Fibroblast of the aortic adventitia (primary cell): ENCODE data around the gene NCAM1. TPM values are rescaled to one million over a fixed set of nuclear protein-coding genes. Genes with fewer than 3 reads are reported as not detected.
A peak's percentile ranks its signal among the peaks of the same experiment; 100 is the strongest.

Experiments
- DNase-seq: peaks from one replicate; pipeline ENCODE4 v3.0.0-alpha.2; 2010; ENCODE audit warnings: low read depth
- H3K4me3 ChIP-seq: 2 replicates; pipeline ENCODE4 v1.5.1; 2011; ENCODE audit warnings: low read depth, mild to moderate bottlenecking, control low read depth, low read length, moderate library complexity
- CTCF ChIP-seq: IDR thresholded peaks from 2 replicates; pipeline ENCODE4 v1.5.1; 2011; ENCODE audit warnings: mild to moderate bottlenecking, low read length, control low read depth, inconsistent platforms; ENCODE audit not compliant: insufficient read depth
- total RNA-seq: library from RNA; depleted of rRNA; stranded (reverse); fragments of >200 nt; gene quantifications from 2 replicates; pipeline ENCODE4 v1.2.3, GENCODE V29; 2012; ENCODE audit warnings: low replicate concordance

Gene NCAM1
- total RNA-seq, 1 donor, result 3.0 TPM

GRCh38 chr11:113153847-113154246 lies 192.6 kb downstream of the NCAM1 start:
- no peak for TF ChIP-seq CTCF
- H3K4me3 ChIP-seq, result no peak overlapping the region
- DNase-seq, result peak; percentile 30

GRCh38 chr11:113159988-113160807 lies 199.0 kb downstream of the NCAM1 start:
- H3K4me3 ChIP-seq, result no peak overlapping the region
- TF ChIP-seq CTCF, result no peak
- DNase-seq, result peak; percentile 19

GRCh38 chr11:113160808-113161124 lies 199.5 kb downstream of the NCAM1 start:
- TF ChIP-seq CTCF, result no peak
- H3K4me3 ChIP-seq, result no peak overlapping the region
- no peak for DNase-seq

- no peak for TF ChIP-seq CTCF
- DNase-seq, result no peak
- no peak overlapping the region for H3K4me3 ChIP-seq
Measured at GRCh38 chr11:113161711-113162591, 200.7 kb downstream of the NCAM1 start.

- TF ChIP-seq CTCF, result peak; percentile 38
- DNase-seq, result peak; percentile 32
- no peak overlapping the region for H3K4me3 ChIP-seq
Measured at GRCh38 chr11:113162592-113162962, 201.4 kb downstream of the NCAM1 start.

- peak; percentile 85 for DNase-seq
- TF ChIP-seq CTCF, result peak; percentile 57
- H3K4me3 ChIP-seq, result no peak overlapping the region
Measured at GRCh38 chr11:113163291-113164030, 202.2 kb downstream of the NCAM1 start.
